GM21825 (cell line): ENCODE data around the gene TMEM225B.
"Not testable (repeated sequence)": the region's sequence is repeated elsewhere in the genome, so short reads cannot be mapped to it uniquely, and the experiment has no call there.

Source experiments
- ATAC-seq: cut with Tn5 transposase; IDR thresholded peaks from one replicate; pipeline ENCODE4 v1.9.1; 2021; ENCODE audit warnings: mild to moderate bottlenecking, moderate library complexity; ENCODE audit not compliant: unreplicated experiment

The TMEM225B gene

GRCh38 chr7:99653754-99654153, 55.7 kb downstream of the TMEM225B start:
- ATAC-seq, result no peak

GRCh38 chr7:99654626-99655025, 56.6 kb downstream of the TMEM225B start:
- ATAC-seq, result not testable (repeated sequence)

GRCh38 chr7:99657879-99658278, 59.8 kb downstream of the TMEM225B start:
- not testable (repeated sequence) for ATAC-seq
